Esophagus squamous epithelium (tissue), 4 donors: ENCODE measurements around the gene PRRG2.

Experiments used
- POLR2A ChIP-seq, 4 donors: fragments of 450-650 bp; IDR thresholded peaks; one replicate each; pipeline ENCODE4 v1.6.1; 2017; ENCODE audit warnings: antibody characterized with exemption in 4 of 4, mild to moderate bottlenecking in 4 of 4, moderate library complexity in 3 of 4
- TF ChIP-seq, protein P1 (sequence below), 6 experiments: fragments of 450-650 bp in 4 of 6; fragments of 200-600 bp in 2 of 6; sonication (generic) in 2 of 6; IDR thresholded peaks; one replicate each; pipeline ENCODE4 v1.5.1; 2016 to 2019; ENCODE audit warnings: antibody characterized with exemption in 6 of 6, mild to moderate bottlenecking in 4 of 6, moderate library complexity in 4 of 6

DNA sequence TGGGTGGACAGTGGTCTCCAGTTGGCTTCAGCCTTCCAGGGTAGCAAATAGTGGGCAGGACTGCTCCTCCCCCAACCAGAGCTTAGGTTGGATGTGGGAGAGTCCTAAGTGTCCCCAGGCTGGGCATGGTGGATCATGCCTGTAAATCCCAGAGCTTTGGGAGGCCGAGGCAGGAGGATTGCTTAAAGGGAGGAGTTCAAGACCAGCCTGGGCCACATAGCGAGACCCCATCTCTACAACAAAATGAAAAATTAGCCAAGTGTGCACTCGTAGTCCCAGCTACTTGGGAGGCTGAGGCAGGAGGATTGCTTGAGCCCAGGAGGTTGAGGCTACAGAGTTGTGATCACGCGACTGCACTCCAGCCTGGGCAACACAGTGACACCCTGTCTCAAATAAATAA lies 51.5 kb downstream of the PRRG2 start:
- no peak for TF ChIP-seq POLR2A (IDR thresholded peaks at IDR 0.05)
- TF ChIP-seq, protein P1, sequence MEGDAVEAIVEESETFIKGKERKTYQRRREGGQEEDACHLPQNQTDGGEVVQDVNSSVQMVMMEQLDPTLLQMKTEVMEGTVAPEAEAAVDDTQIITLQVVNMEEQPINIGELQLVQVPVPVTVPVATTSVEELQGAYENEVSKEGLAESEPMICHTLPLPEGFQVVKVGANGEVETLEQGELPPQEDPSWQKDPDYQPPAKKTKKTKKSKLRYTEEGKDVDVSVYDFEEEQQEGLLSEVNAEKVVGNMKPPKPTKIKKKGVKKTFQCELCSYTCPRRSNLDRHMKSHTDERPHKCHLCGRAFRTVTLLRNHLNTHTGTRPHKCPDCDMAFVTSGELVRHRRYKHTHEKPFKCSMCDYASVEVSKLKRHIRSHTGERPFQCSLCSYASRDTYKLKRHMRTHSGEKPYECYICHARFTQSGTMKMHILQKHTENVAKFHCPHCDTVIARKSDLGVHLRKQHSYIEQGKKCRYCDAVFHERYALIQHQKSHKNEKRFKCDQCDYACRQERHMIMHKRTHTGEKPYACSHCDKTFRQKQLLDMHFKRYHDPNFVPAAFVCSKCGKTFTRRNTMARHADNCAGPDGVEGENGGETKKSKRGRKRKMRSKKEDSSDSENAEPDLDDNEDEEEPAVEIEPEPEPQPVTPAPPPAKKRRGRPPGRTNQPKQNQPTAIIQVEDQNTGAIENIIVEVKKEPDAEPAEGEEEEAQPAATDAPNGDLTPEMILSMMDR (IDR thresholded peaks at IDR 0.05) = no peak
